Measurements from ENCODE around the gene TRAM2.

Gene TRAM2

GRCh38 chr6:52577022-52577777 lies at the start of gene TRAM2:
TRAM2 (minus strand) TSS chr6:52577060; CDS start chr6:52576915, 145 bp downstream.
- DNase-seq = peak; percentile 75

GRCh38 chr6:52622810-52623209 lies 46.0 kb upstream of the TRAM2 start:
- DNase-seq = no peak

GRCh38 chr6:52621631-52622030 lies 44.8 kb upstream of the TRAM2 start:
- DNase-seq = no peak

GRCh38 chr6:52620906-52621190 lies 44.0 kb upstream of the TRAM2 start:
- no peak for DNase-seq

- DNase-seq = no peak
Observed at GRCh38 chr6:52620055-52620905, 43.4 kb upstream of the TRAM2 start.

GRCh38 chr6:52617087-52617486 lies 40.2 kb upstream of the TRAM2 start:
- DNase-seq = no peak

- DNase-seq = no peak
Observed at GRCh38 chr6:52616059-52616690, 39.3 kb upstream of the TRAM2 start.

- DNase-seq = no peak
Observed at GRCh38 chr6:52612336-52613054, 35.6 kb upstream of the TRAM2 start.

- DNase-seq = no peak
Observed at GRCh38 chr6:52611833-52612232, 35.0 kb upstream of the TRAM2 start.

- peak; percentile 23 for DNase-seq
Observed at GRCh38 chr6:52610745-52611355, 34.0 kb upstream of the TRAM2 start.

GRCh38 chr6:52610011-52610410 lies 33.2 kb upstream of the TRAM2 start:
- no peak for DNase-seq

- DNase-seq = no peak
Observed at GRCh38 chr6:52605610-52606185, 28.8 kb upstream of the TRAM2 start.

GRCh38 chr6:52603000-52603795 lies 26.3 kb upstream of the TRAM2 start:
- peak; percentile 16 for DNase-seq

- no peak for DNase-seq
Observed at GRCh38 chr6:52598824-52599190, 21.9 kb upstream of the TRAM2 start.

- DNase-seq = no peak
Observed at GRCh38 chr6:52598123-52598823, 21.4 kb upstream of the TRAM2 start.

- DNase-seq = no peak
Observed at GRCh38 chr6:52597738-52598122, 20.9 kb upstream of the TRAM2 start.

GRCh38 chr6:52596371-52597028 lies 19.6 kb upstream of the TRAM2 start:
- DNase-seq = no peak

GRCh38 chr6:52595796-52596130 lies 18.9 kb upstream of the TRAM2 start:
- no peak for DNase-seq

GRCh38 chr6:52595000-52595795 lies 18.3 kb upstream of the TRAM2 start:
- peak; percentile 24 for DNase-seq

- no peak for DNase-seq
Observed at GRCh38 chr6:52594221-52594620, 17.4 kb upstream of the TRAM2 start.
